GM12874 (cell line): ENCODE results near the gene CTNNBL1.

ENCODE experiments used
- CTCF ChIP-seq: IDR thresholded peaks from 2 replicates; pipeline ENCODE4 v1.5.1; 2011; ENCODE audit warnings: low read depth, mild to moderate bottlenecking, control low read depth, low read length, moderate library complexity; ENCODE audit not compliant: insufficient read depth

CTNNBL1 gene, protein sequence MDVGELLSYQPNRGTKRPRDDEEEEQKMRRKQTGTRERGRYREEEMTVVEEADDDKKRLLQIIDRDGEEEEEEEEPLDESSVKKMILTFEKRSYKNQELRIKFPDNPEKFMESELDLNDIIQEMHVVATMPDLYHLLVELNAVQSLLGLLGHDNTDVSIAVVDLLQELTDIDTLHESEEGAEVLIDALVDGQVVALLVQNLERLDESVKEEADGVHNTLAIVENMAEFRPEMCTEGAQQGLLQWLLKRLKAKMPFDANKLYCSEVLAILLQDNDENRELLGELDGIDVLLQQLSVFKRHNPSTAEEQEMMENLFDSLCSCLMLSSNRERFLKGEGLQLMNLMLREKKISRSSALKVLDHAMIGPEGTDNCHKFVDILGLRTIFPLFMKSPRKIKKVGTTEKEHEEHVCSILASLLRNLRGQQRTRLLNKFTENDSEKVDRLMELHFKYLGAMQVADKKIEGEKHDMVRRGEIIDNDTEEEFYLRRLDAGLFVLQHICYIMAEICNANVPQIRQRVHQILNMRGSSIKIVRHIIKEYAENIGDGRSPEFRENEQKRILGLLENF

GRCh38 chr20:37693635-37694626, at the start of gene CTNNBL1:
Gene CTNNBL1, plus strand, starts transcription at chr20:37694030. Its CDS starts 93 bp downstream, at chr20:37694123.
- TF ChIP-seq CTCF: 0 out of 2 replicates have a peak, but pooled peaks have one; percentile 1

GRCh38 chr20:37644605-37645004, 49.2 kb upstream of the CTNNBL1 start:
- TF ChIP-seq CTCF: no peak

DNA sequence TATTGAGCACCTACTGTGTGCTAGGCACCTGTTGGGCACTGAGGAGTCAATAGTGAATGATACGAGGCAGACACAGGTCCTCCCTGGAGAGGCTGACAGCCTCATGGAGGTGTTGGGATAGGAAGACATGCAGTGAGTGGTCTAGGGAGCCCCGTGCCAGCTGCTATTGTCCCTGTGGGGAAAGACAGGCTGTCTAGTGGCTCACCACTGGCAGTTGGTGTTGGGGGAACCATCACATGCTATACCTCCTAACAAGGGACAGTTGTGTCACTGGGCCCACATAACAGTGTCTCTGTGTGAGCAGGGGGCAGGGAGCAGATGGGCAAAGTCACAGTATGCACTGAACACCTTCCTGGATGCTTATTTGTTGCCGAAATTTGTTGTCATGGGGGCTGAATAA, 45.9 kb upstream of the CTNNBL1 start:
- no peak for TF ChIP-seq CTCF

DNA sequence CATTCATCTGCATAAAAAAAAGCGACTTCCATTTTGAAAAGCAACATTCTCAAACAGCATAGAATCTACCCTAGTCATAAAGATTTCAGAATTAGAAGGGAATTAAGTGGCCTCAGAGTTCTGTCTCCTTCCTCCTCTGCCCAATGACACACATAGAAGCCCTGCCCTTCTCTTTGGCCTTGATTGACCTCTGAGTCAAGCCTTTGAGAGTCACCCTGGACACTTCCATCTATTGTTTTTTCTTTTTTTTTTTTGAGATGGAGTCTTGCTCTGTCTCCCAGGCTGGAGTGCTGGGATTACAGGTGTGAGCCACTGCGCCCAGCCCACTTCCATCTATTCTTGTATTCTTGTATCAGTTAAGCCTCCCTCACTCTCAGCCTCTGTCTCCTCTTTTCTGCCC, 44.8 kb upstream of the CTNNBL1 start:
- no peak for TF ChIP-seq CTCF

GRCh38 chr20:37649676-37650370, 44.0 kb upstream of the CTNNBL1 start:
- no peak for TF ChIP-seq CTCF

DNA sequence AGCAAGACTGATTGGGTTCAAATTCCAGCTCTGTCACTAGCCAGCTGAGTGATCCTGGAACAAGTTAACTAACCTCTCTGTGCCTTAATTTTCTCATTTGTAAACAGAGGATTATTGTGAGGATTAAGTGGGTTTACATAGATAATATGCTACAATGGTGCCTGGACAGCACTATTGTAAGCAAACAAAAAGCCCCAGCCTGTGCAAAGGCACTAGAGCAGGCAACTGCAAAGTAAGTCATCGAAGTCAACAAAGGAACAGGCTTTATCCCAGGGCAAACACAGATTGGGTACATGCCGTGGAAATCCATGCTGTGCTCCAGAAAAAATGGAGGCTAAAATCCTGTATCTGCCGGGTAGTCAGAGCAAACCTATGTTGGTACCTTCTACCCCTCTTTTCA, 43.2 kb upstream of the CTNNBL1 start:
- no peak for TF ChIP-seq CTCF
